GM18519 (cell line): ENCODE measurements around the gene EIF4EBP3.

Source experiments
- ATAC-seq: cut with Tn5 transposase; IDR thresholded peaks from one replicate; pipeline ENCODE4 v1.9.1; 2021; ENCODE audit warnings: mild to moderate bottlenecking, moderate library complexity; ENCODE audit not compliant: unreplicated experiment, low FRiP score

EIF4EBP3 gene

GRCh38 chr5:140547508-140548299 is at the start of gene EIF4EBP3:
TSS of gene EIF4EBP3 (plus strand) at chr5:140547662. CDS start at chr5:140547738, 76 bp downstream.
- peak; percentile 97 for ATAC-seq

- ATAC-seq = no peak
These were observed 49.6 kb upstream of the EIF4EBP3 start for GRCh38 chr5:140497897-140498296.

DNA sequence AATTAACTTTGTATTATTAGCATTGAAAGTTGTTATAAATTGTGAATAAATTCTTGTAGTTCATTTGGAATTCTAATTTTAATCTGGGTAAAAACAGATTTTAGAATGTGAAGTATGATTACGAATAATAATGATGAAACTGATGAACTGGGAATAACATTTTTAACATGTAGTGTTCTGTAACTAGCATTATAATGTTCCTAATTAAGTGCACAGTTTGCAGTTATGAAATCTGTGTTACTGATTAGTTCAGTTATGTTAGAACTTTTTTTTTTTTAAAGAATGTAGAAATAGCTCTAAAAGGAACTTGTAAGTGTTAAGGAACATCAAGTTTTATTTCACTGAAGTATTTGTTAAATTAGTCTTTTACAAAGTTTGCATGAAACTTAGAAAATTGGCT is 48.9 kb upstream of the EIF4EBP3 start:
- ATAC-seq = no peak

GRCh38 chr5:140502834-140503233 is 44.6 kb upstream of the EIF4EBP3 start:
- no peak for ATAC-seq

- no peak for ATAC-seq
These were observed 37.6 kb upstream of the EIF4EBP3 start for GRCh38 chr5:140509898-140510297.

GRCh38 chr5:140513124-140513523 is 34.3 kb upstream of the EIF4EBP3 start:
- no peak for ATAC-seq

GRCh38 chr5:140524003-140524402 is 23.5 kb upstream of the EIF4EBP3 start:
- no peak for ATAC-seq

DNA sequence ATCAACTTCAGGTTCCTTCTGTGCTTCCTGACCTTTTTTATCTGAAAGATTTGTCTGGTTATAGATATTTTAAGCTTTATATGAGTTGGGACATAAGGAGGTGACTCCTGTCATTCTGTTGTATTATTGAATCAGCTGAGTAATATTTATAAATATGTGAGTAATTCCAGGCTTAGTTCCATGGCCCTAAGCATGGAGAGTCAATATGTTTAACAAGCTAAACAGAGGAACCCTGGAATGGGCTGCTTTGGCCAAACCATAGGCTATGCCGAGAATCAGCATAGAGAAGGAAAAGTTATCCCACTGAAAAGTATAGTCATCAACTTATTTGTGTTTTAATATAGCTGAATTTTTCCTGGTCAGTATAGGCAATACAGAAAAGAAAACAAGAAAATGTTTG is 7.2 kb upstream of the EIF4EBP3 start:
- no peak for ATAC-seq

DNA sequence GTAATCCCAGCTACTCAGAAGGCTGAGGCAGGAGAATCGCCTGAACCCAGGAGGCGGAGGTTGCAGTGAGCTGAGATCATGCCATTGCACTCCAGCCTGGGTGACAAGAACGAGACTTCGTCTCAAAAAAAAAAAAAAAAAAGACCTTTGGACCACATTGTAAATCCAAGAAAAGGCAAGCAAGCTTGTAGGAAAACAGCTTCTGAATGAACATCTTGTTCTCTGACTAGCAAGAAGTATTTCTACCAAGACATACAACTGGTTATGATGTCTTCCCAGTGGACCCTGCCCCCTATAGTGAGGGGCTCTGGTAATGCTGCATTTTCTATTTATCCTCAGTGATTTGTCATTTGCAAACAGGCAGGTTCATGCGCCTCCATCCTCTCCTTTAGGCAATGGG is 4.5 kb upstream of the EIF4EBP3 start:
- no peak for ATAC-seq

GRCh38 chr5:140544986-140545385 is 2.5 kb upstream of the EIF4EBP3 start:
- ATAC-seq = no peak

- ATAC-seq = no peak
These were observed 1.9 kb upstream of the EIF4EBP3 start for GRCh38 chr5:140545606-140546005.

DNA sequence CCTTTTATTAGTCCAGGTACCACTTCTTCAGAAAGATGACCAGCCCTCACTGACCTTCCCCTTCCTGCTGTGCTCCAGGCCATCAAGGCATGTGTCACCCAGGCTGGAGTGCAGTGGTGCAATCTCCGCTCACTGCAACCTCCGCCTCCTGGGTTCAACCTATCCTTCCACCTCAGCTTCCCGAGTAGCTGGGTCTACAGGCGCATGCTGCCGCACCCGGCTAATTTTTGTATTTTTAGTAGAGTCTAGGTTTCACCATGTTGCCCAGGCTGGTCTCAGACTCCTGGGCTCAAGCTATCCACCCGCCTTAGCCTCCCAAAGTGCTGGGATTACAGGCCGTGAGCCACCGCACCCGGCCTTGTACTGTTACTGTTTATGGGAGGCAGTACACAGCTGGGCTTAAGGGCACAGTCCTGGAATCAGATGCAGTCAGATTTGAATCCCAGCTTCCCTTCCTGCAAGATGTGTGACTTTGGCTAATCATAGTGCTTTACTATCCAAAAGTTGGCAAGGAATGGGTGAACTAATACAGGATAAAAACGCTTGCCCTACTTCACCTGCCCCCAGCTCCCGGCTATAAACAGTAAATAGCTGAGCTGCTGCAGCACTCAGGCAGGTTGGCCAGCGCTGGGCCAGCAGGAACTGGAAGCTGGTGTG is 483 bp upstream of the EIF4EBP3 start:
- ATAC-seq = no peak

GRCh38 chr5:140548300-140548688 is 832 bp downstream of the EIF4EBP3 start:
- no peak for ATAC-seq

DNA sequence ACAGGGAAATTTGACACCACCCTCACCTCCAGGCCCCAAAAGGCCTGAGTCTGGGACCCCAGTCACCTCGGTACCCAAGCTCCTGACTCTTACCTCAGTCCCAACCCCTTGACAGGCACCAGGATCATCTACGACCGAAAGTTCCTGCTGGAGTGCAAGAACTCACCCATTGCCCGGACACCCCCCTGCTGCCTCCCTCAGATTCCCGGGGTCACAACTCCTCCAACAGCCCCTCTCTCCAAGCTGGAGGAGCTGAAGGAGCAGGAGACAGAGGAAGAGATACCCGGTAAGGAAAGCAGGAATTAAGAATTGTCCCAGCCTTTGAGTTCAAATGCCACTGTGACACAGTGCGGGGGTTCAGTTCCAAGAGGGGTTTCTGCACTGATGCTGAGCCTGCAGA is 1.3 kb downstream of the EIF4EBP3 start:
- no peak for ATAC-seq

DNA sequence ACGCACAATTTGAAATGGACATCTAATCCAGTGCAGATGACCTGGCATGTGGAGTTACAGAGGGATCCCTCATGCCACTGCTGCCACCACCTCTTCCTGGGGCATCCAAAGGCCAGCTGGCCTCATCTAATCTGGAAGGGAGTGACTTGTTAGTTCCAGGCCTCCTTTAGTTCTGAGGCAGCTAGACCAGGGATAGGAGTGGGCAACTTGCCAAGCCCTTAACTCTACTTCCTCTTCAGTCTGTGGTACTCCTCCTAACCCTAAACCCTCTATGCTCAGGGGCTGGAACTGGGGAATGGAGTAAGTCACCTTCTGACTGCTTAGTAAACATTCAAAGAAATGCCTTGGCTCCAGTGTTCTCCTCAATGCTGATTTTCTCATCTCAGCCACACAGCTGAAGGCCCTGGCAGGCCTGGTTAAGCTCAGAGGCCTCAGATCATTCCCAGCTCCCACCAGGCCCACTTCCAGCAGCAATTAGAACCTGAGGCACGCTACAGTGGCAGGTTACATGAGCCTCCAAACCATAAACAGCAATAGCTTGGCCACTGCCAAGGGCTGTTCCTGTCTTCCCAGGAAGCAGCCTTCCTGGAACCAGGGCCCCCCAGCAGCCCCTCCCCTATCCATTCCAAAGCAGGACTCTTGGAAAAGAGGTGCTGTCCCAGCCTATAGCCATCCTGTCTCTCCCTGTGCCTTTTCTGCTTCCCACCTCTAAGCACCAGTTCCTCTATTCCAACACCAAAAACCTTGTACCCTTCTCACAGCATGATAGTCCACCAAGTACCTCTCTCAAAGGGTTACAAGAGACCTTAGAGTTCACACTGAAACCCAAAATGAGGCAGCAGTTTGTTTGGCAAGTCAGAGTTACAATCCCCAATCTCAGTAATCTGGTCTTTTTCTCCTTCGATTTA is 2.0 kb downstream of the EIF4EBP3 start:
- ATAC-seq = no peak

DNA sequence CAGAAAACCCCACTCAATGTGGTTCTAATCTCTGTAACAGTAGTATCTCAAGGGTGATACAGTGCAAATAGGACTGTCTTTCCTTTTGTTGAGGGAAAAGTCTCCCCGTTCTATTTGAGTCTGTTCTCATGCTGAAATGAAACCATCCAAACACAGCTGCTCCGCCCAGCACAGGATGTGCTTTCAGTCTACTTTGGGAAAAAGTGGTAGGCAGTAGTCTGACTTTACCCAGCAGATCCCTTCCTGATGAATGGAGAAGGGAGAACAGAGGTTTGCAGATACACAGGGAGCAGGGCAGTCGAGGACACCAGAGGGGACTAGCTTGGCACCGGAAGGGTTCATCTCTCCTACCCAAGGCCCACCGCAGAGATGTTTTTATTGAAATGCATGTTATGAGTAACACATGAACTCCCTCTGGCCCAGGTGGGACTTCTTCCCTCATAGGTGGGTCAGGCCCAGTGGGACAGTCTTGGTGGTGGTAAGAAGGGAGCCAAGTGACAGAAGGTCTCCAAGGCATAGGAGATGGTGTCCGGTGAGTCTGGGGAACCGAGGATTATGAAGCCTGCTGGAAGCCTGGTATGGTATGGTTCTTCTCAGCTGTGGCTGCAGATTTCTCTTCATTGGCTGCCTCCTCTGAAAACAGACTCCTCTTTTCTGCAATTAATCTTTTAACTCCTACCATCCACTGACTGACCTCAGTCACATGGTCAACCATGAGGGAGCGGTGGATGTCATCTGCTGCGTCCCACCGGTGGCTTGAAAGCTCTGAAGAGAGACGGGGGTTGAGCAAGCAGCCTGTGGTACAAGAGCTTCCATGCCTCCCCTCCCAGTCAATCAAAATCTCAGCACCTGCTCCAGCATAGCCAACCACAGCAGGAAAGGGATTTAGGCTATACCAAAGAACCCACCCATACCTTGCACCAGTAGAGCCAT is 3.0 kb downstream of the EIF4EBP3 start:
- no peak for ATAC-seq

DNA sequence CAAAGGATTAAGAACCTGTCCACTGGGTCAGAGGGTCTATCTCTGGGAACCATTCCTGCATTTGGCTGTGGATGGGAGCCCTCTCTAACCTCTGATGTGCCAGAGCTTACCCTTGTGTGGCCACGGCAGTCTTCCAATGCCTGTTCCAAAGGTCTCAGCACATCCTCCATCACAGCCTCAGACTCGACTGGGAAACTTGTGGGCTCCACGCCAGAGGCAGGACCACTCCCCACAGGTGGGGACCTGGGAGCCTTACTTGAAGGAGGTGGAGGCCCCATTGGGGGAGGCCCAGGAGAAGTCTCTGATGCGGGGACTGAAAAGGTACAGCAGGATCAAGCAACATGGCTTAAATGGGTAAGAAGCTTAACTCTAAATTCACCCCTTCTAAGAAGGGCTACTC is 4.4 kb downstream of the EIF4EBP3 start:
- ATAC-seq = no peak

DNA sequence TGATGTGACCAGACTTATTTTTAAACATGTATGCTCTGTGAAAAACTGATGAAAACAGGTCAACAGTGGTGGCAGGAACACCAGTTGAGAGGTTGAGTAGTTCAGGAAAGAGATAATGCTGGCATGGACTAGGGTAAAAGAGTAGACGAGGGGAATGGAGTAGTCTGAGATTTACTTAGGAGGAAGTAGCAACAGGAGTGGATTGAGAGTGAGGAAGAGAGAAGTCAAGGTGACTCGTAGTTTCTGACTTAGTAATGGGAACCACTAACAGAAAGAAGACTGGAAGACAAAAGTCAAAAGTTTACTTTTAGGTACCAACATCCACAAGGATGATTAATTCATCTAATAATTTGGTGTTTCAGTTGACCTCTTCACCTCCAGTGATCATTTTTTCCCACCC is 6.2 kb downstream of the EIF4EBP3 start:
- ATAC-seq = no peak

DNA sequence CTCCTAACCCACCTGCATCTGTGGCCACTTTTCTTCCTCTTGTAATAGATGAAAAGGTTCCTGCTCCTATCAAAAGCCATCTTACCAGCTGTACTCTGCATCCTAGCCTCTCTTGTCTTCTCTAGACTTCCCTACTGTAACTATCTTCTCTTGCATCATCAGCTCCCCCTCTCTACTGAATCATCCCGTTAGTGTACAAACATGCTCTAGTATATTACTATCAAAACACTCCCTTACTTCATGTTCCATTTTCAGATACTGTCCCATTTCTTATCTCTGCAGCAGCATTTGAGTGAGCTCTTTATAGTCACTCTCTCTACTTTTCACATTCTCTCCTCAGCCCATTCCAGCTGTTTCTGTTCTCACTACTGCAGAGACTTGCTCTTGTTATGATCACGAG is 7.0 kb downstream of the EIF4EBP3 start:
- ATAC-seq = no peak

DNA sequence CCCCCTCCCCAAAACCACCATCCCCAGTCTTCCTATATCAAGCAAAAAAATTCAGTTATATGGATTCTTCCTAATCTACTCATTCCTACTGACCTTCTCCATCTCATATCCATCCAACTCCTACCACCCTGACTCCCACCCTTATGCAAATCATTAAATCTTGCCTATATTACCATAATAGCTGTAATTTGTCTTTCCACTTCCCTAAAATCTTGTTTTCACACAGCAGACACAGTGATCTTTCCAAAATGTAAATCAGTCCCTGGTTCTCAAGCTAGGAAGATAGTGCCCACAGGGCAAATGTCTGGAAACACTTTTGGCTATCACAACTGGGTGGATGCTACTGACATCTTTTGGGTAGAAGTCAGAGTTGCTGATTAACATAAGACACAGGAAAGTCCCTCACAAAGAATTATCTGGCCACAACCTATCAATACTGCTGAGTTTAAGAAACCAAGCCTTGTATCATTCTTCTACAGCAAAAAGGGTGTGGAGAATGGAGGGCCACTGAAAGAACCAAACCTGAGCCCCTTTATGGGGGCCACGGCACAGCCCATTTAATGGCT is 8.4 kb downstream of the EIF4EBP3 start:
- ATAC-seq = no peak
